B cell (primary cell): ENCODE data around the gene NEK8.

Experiments used
- CTCF ChIP-seq: fragments of 200-600 bp; IDR thresholded peaks from one replicate; pipeline ENCODE4 v1.8.0; 2022; ENCODE audit warnings: antibody characterized with exemption, mild to moderate bottlenecking
- EZH2 ChIP-seq: IDR thresholded peaks from 2 replicates; pipeline ENCODE4 v1.6.1; 2012; ENCODE audit warnings: borderline replicate concordance, low read depth, mild to moderate bottlenecking, moderate library complexity, low read length; ENCODE audit not compliant: insufficient read depth, poor library complexity, severe bottlenecking

GRCh38 chr17:28705074-28705659 is 23.4 kb upstream of the NEK8 start:
- TF ChIP-seq CTCF = no peak
- TF ChIP-seq EZH2 = no peak
